GM12801 (cell line): ENCODE data around the gene TTLL10.

ENCODE experiments used
- CTCF ChIP-seq: IDR thresholded peaks from one replicate; pipeline ENCODE4 v1.5.1; 2011; ENCODE audit warnings: control low read depth; ENCODE audit not compliant: insufficient read length; ENCODE audit errors: extremely low read depth

Gene TTLL10

DNA sequence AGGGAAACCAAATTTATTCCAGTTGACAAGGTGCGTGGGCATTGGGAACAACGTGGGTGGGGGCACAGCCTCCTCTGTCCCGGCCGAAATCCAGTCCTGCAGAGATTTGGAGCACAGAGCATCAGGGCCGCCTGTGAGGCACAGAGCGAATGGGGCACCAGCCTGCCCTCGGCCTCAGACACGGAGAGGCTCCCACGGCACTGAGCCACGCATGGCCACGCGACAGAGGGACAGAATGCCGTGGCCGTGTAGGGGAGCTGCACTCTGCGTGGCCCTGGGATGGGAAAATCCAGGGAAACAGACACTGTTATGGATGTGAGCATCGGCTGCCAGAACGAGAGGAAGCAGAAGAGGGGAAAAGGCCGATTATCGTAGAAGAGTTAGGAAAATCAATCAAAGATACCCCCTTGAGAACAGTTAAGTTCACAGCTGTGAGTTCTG is 44.3 kb upstream of the TTLL10 start:
- TF ChIP-seq CTCF, result no peak

DNA sequence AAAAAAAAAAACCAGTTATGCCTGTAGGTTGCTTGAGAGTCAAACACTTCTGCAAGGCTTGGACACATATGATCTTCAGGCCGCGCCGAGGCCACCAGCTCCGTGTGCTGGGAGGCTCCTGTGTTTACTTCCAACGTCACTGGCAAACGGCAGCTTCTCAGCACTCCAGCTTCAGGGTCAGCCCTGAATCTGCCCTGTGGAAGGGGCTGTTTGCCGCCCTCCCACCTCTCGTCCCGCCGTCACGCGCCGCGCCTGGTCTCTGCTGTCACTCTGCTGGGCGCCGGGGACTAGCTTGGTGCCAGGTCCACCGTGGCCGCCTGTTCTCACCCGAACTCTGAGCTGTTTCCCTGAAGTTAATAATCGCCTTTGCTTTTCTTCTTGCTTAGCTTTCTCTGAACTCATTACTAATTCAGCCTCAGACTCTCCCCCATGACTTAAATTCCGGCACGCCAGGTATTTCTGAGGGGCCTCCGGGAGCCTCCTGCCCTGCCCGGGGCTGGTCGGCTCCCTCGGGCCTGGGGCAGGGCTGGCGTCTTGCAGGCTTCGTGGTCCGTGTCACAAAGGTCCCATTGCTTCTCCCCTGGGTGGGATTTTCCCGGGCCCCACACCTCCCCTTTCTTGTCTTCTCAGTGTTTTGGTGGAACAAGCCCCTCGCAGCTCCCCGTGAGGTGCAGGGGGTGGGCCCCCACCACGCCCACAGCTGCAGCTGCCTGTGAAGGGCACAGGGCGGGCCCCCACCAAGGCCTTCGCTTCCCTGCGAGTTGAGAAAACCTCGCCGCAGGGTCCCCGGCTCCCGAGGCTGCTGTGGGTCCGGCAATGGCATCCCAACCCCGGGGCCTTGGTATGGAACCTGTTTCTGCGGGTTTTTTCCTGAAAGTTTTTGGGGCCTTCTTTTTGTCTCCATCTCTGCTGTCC is 43.2 kb upstream of the TTLL10 start:
- no peak for TF ChIP-seq CTCF

DNA sequence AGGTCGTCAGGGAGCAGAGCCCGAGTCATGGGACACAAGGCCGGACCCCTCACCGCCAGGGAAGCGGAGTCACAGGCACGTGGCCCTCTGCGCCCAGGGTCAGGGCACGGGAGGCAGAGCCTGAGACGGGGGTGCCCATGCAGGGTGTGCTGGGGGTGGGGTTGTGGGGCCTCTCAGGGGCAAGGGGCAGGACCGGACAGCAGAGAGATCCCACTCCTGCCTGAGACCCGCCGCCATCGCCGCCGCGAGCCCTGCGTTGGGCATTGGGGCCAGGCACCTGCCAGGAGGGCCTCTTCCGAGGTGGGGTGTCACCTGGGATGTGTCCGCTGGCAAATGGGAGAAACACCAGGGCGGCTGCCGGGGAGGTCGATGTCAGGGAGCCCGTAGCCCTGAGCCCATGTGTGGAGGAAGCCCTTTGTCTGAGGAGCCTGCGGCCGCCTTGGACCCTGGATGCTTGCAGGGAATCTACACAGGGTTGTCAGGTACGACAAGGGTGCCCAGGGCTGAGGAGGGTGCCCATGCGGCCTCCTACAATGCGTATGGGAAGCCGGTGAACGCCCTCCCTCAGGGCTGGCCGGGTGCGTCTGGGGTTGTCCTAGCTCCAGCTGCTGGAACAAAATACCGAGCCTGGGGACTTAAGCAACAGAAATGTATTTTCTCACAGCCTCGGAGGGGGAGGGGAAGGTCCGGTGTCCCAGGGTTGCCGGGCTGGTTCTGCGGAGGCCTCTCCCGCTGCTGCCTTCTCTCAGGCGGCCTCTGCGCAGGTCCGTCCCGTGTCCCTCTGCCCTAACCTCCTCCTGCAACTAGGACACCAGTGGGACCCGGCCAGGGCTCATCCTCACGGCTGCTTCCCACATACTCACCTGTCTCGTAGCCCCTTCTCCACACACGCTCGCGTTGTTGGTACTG is 41.4 kb upstream of the TTLL10 start:
- TF ChIP-seq CTCF, result no peak

DNA sequence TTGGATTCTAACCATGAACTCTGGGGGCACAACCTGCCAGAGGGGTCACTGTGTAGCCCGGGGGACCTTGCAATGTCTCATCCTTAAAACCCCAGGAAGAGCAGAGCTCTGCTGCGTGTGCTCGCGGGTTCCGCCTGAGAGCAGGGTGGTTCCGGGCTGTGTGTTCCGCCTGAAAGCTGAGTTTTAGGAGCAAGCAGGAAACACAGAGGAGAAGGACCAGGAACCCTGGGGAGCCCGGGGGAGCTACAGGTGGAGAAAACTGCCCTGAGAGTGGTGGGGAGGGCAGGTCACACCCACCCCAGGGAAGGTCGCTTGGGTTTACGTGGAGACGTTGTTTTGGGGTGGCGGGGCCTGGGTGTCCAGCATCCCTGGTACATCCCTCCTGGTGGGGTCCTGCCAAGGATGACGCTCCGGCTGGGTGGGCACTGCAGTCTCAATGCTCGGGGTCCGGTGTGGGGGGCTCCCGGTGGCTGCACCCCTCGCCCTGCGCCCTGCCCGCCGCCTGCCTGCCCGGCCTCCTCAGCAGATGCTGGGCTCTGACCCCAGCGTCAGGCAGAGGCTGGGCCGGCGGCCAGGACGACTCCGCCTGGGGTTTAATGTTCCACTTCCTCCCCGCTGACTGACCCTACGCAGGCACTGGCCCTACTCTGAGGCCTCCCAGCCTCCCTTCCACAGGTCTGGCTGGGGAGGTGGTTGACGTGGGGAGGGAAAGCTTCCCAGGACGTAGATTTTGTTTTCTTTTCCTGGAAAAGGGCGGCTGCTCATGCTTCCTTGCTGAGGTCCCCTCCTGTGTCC is 40.5 kb upstream of the TTLL10 start:
- no peak for TF ChIP-seq CTCF

DNA sequence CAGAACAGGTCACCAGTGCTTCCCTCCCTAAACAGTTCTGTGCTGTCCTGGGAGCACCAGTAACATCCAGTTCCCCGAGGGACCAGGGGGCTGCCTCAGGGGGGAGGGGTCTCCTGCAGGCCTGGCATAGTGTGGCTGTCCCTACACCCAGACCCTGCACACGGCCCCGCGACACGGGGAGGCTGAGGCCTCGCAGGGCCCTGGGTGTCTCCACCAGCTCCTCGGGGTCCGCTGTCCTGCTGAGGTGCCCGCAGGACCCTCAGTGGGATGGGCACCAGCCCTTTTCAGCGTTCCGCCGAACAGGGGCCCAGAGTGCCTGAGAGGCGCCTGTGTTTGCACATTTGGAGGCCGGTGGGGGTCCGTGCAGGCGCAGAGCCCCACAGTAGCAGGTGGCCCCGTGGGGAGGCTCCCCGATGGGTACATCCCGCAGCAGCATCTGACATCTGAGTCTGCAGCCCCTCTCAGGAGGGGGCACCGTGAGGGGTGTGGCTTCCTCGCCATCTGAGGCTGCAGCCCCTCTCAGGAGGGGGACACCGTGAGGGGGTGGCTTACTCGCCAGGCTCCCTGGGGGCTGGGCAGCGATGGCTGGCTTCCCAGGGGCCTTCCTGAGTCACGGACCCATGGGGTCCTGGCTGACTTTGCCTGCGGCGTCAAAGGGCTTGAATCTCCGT is 39.2 kb upstream of the TTLL10 start:
- TF ChIP-seq CTCF, result no peak

DNA sequence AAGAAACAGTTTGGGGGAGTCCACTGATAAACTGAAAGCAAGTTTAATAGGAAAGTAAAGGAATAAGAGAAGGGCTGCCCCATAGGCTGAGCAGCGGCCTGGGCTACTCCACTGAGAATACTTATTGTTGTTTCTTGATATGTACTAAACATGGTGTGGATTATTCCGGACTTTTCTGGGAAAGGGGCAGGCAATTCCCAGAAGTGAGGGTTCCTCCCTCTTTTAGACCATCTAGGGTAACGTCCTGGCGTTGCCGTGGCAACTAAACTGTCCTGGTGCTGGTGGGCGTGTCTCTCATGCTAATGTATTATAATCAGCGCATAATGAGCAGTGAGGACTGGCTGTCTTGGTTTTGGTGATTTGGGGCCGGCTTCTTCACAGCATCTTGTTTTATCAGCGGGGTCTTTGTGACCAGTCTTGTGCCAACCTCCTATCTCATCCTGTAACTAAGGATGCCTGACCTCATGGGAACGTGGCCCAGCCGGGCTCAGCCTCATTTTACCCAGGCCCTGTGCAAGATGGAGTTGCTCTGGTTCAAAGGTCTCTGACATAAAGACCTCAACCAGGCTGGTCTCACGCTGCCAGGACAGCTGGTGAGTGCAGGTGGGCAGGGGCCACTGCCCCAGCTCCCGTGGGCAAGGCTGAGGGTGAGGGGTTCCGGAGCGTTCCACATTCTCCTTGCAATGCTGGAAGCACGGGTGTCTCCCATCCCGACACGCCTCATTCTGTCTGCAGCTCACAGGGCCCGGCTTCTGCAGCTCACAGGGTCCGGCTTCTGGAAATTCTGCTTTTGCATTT is 38.1 kb upstream of the TTLL10 start:
- TF ChIP-seq CTCF, result no peak
